T-helper 9 cell (primary cell): Measurements from ENCODE around the gene NEB.
"Not testable (repeated sequence)": the region's sequence is repeated elsewhere in the genome, so short reads cannot be mapped to it uniquely, and the experiment has no call there.

ENCODE experiments used
- DNase-seq: peaks from one replicate; pipeline ENCODE4 v3.0.0-alpha.2; 2020

NEB gene

DNA sequence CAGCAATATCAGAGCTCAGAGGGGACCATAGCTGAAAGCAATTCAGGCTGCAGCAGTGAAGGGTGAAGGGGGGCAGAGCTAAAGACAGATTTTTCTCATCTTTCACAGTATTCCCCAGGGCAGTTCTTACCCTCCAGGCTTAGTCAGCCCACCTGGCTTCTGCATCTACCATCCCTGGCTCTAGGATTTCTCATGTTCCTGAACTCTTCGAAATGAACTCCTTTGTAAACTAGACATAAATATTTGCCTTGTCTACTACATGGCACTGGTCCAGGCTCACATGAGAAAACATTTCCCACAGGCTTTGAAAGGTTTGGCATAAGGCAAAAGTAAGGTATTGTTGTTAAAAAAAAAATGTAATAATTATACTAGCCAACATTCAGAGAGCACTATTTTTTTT lies 23.6 kb upstream of the NEB start:
- no peak for DNase-seq

- DNase-seq, result no peak
Measured at GRCh38 chr2:151756820-151757219, 22.5 kb upstream of the NEB start.

DNA sequence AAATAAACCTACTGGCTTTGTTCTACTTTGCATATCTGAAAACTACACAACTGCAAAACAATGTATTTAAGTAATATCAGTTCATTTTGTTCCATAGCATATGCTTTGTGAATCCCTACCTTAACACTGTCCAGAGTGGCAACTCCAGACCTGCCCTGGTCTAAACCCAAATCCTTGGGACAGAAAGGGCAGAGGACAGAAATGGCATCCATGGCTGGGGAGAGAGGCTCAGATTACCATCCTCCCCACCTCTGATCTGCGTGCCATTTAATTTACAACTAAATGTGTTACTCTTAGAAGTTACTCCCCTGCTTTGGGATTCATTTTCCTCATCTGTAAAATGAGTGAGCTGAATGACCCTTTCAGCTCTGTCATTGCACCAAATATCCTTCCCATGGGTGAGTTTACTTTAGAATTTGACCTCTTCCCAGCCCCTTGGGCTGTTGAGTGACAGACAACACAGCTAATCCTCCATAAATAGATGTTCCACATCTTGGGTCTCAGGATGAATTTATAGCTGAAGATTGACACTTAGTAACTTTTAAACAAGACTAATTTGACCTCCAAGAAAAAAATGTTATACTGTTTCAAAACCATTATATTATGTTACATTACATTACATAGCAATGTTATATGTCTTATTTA lies 20.1 kb upstream of the NEB start:
- no peak for DNase-seq

GRCh38 chr2:151753540-151753939 lies 19.3 kb upstream of the NEB start:
- DNase-seq, result no peak

DNA sequence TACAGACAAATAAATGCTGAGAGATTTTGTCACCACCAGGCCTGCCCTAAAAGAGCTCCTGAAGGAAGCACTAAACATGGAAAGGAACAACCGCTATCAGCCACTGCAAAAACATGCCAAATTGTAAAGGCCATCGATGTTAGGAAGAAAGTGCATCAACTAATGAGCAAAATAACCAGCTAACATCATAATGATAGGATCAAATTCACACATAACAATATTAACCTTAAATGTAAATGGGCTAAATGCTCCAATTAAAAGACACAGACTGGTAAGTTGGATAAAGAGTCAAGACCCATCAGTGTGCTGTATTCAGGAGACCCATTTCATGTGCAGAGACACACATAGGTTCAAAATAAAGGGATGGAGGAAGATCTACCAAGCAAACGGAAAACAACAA lies 11.0 kb upstream of the NEB start:
- DNase-seq, result not testable (repeated sequence)

GRCh38 chr2:151730262-151730975 lies 3.9 kb downstream of the NEB start:
- DNase-seq, result no peak

DNA sequence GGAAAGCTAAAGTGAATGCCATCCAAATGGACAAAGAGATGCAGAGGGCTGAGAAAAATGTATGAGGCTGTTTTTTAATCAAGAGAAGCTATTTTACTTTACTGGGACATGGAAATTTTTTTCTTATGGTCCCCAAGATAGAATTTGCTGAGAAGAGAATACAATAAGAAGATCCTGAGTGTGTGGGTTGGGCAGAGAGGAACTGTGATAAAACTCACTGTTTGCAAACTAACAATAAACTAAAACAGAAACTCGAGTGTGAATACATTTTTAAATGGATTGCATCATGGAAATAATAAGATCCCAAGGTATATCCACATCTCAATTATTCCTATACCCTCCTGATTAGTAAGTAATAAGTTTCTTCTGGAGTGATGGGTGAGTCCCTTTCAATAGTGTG lies 4.4 kb downstream of the NEB start:
- DNase-seq, result no peak

DNA sequence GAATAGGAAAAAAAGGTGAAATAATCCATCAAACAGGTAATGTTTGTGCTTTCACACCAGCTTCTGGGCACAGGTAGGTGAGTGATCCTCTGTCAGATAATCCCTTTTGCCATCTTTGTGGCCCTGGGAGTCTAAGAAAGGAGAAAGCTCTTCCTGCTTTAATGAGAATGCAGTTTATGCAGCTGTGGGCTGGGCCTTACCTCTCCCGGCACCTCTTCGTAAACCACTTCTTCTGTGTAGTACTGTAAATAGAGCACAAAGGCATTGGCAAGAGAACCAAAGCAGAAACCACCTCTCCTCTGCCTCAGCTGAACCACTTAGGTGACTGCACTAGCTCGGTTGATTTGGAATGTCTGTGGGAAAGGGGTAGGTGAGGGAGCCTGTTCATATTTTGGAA lies 4.9 kb downstream of the NEB start:
- DNase-seq, result no peak

DNA sequence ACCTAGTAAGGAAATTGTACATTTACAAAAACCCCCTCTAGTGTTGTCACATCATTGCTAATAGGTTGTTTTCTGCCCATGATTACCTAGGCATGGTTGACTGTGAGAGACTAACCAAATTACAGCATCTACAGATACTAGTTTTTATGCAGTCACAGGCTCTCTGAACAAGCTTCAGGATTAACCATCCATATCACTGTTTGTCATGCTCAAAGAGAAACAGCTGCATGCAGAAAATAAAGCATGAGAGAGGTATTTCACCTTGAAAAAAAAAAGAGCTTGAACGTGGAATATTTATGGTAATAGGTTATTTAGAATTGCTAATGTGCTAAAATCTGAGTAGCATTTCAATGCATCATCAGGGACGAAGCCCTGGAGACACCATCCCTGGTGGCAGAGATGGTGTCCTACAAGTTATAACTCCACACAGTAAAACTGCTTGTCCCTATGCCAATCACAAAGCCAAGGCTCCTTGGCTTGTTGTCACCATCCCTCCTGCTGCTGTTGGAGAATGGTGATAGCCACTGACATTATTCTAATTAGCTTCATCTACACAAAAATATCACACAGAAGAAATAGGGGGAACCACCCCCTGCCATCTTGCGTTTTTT lies 5.4 kb downstream of the NEB start:
- DNase-seq, result no peak

DNA sequence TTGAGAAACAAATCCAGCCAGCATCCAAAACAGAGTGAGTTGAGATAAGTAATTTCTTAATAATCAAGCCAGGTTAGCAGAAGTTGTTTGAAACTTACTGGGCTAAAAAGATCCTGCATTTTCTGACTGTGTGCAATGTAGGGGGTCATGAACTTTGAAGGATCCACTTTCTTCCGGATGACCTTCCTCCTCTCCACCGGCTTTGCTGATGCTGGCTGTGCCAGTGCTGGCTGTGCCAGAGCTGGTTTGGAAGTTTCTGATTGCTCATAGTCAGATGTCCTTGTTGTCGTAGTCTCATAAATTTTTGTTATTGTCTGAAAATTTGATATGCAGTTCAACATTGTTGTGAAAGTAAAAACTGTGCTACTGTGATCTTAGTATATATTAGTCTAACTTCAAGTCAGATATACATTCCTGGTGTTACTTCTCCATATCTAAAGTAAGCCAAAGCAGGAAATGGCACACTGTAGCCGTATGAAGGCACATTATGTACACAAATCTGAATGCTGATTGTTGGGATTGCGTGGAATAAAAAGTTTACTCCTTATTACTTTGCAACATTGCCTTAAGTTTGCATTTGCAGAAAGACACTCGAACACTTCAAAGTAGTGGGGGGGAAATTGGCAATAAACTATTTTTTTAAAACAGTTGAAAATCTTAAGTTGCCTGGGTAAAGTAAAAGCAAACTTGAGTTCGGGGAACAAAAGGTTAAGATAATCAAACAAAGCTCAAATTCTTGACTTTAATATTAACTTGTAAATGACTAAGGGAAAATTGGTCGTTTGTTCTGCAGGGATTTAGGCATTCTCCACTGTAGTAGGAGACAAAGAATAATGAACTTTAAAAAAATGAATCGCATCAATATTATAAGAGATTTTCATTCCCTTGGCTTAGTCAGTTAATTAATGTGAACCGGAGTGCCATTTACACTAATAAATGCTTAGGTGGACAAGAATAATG lies 6.4 kb downstream of the NEB start:
- DNase-seq, result no peak

- DNase-seq, result no peak
Measured at GRCh38 chr2:151721161-151721560, 13.1 kb downstream of the NEB start.

DNA sequence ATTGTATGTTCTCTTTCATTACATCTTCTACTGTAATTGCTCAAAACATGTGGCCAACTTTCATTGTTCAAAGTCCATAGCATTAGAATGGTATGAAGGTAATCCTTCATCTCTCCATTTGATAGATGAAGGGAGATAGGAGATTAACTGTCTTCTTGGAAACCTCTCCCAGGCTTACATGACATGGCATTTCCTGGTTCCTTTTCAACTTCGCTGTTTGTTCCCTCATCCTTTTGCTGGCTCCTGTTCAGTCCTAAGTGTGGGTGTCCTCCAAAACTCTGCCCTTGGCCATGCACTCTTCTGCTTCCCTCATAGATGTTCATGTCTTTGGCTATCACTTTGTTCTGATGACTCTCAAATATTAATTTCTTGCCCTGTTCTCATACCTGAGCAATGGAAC lies 13.8 kb downstream of the NEB start:
- DNase-seq, result no peak

DNA sequence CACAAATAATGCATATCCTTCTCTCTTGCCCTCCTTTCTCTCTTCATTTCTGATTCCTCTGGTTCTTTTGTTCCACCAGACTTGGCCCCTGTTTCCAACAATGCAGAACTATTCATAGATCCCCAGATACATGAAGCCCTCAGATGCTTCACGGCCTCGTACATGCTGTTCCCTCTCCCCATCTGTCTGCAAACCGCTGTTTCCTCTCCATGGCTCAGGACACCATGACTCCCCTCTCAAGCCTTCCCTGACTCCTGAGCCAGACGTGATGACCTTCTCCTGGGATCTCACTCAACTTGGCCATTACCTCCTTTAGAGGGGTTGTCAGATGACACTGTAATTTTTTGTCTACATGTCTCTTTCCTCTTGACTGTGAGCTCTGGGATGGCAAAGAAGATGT lies 15.5 kb downstream of the NEB start:
- DNase-seq, result no peak

DNA sequence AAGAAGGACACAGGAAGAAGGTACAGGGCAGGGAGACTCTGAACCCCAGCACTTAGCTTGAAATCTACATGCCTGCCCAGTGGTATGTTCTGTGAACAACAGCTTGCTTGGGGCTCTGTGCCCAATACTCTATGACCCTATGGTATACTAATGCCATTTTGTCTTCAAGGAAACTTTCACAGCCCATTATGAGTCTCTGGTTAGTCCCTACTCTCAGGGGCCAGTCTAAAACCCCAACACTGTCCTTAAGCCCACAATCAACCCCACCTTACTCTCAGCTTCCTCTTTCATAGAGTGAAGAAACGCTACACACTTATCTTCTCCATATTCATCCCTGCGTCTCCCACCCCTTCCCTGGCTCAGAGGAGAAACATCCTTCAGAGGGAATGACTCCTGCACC lies 16.0 kb downstream of the NEB start:
- DNase-seq, result no peak

- DNase-seq, result no peak
Measured at GRCh38 chr2:151716721-151717120, 17.6 kb downstream of the NEB start.

GRCh38 chr2:151713291-151713903 lies 20.9 kb downstream of the NEB start:
- DNase-seq, result no peak

DNA sequence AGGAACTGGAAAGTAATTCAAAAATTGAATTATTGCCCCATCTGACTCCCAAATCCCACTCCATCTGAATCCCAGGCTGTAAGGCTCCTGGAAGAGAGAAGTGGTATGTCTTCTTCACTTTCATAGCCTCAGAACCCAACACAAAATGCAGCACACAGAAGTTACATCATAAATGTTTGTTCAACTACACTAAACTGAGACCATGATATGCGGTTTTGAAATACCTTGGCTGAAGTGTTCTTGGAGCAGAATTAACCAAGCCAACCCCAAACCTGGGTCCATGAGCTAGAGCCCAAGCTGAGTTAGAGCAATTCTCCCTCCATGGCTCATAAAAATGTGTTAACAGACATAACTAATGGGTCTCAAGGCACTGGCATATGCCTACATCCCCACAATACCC lies 23.3 kb downstream of the NEB start:
- DNase-seq, result no peak

DNA sequence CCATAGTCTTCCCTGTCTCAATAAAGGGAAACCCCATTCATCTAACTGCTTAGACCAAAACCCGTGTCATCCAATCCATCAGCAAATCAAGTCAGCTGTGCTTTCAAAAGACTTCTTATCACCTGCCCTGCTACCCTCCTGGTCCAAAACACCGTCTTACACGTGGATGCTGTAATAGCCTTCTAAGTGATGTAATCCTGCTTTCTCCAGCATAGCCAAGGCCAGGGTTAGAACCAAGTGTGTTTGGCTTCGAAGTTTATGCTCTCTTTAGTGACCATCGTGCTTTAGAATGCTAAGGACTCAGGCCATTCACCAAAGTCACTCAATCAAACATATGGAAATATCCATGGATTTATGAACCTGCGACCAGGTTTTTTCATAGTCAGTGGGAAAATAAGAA lies 25.5 kb downstream of the NEB start:
- no peak for DNase-seq

- no peak for DNase-seq
Measured at GRCh38 chr2:151707857-151708256, 26.4 kb downstream of the NEB start.

- DNase-seq, result not testable (repeated sequence)
Measured at GRCh38 chr2:151704480-151704961, 29.8 kb downstream of the NEB start.

- not testable (repeated sequence) for DNase-seq
Measured at GRCh38 chr2:151698134-151698533, 36.1 kb downstream of the NEB start.

DNA sequence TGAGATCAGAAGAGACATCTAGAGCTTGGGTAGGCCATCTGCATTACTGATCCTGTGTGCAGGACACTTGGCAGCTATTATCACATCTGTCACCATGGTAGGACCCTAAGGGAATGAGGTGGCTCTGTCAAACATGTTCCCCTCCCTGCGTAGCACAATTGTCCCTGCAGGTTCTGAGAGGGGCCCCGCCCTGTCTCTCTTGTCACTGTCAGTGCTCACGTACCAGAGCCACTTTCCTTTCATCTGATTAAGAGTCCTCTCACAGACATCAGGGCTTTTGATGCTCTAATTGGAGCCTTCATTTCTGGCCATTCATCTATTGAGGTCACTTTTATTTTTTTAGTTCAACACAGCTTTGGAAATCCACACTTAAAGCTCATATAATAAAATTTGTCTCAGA lies 38.5 kb downstream of the NEB start:
- no peak for DNase-seq

GRCh38 chr2:151691631-151692030 lies 42.6 kb downstream of the NEB start:
- DNase-seq, result no peak
